Left lobe of liver (tissue), 2 donors: Measurements from ENCODE around the gene TTC8. TPM values are rescaled to one million over a fixed set of nuclear protein-coding genes. Genes with fewer than 3 reads are reported as not detected.
"Not testable (repeated sequence)": the region's sequence is repeated elsewhere in the genome, so short reads cannot be mapped to it uniquely, and the experiment has no call there.

Experiments used
- ATAC-seq: fragments of 200-7000 bp; cut with Tn5 transposase; one replicate; pipeline ENCODE4 v1.9.1; 2020; ENCODE audit warnings: mild to moderate bottlenecking, moderate library complexity
- DNase-seq: peaks from one replicate; pipeline ENCODE4 v3.0.0-alpha.2; 2020; ENCODE audit warnings: low spot score
- total RNA-seq: library from RNA; stranded (reverse); gene quantifications from one replicate; pipeline ENCODE4 v1.2.1, GENCODE V29; 2021
- donor health status: DM: no; HTN: no; CAD: no; lungs with moderate emphysema.
- donor health status: DM: no; HTN: yes; CAD: no.

Gene TTC8
- 9.0 TPM for total RNA-seq

GRCh38 chr14:88824314-88825077 lies at the start of gene TTC8:
TTC8 (plus strand) TSS chr14:88824651; CDS start chr14:88824708, 57 bp downstream.
- DNase-seq (peak; percentile 89), ATAC-seq (peak; percentile 97)

- no peak for ATAC-seq
- no peak for DNase-seq
These were observed 48.9 kb upstream of the TTC8 start for GRCh38 chr14:88775532-88775931.

GRCh38 chr14:88785911-88786310 lies 38.5 kb upstream of the TTC8 start:
- DNase-seq, result no peak
- ATAC-seq, result no peak

GRCh38 chr14:88786715-88787114 lies 37.7 kb upstream of the TTC8 start:
- ATAC-seq, result no peak
- DNase-seq, result no peak

- DNase-seq, ATAC-seq: not testable (repeated sequence)
These were observed 34.9 kb upstream of the TTC8 start for GRCh38 chr14:88789573-88789972.

GRCh38 chr14:88790501-88791251 lies 33.8 kb upstream of the TTC8 start:
- ATAC-seq, result no peak
- DNase-seq, result no peak

GRCh38 chr14:88791252-88791621 lies 33.2 kb upstream of the TTC8 start:
- no peak for ATAC-seq
- DNase-seq, result no peak

GRCh38 chr14:88791629-88792472 lies 32.6 kb upstream of the TTC8 start:
- ATAC-seq, result peak; percentile 5
- peak; percentile 50 for DNase-seq

- ATAC-seq (peak; percentile 97), DNase-seq (peak; percentile 88)
These were observed 31.8 kb upstream of the TTC8 start, which contains the start of gene EML5 for GRCh38 chr14:88792473-88793258. EML5 (minus strand) TSS chr14:88792953; CDS start chr14:88792503, 450 bp downstream.

- DNase-seq (no peak), ATAC-seq (no peak)
These were observed 31.2 kb upstream of the TTC8 start for GRCh38 chr14:88793259-88793625.

- DNase-seq (no peak), ATAC-seq (peak; percentile 13)
These were observed 26.3 kb upstream of the TTC8 start for GRCh38 chr14:88798156-88798555.

- DNase-seq (no peak), ATAC-seq (no peak)
These were observed 24.9 kb upstream of the TTC8 start for GRCh38 chr14:88799522-88799921.

GRCh38 chr14:88802596-88802995 lies 21.9 kb upstream of the TTC8 start:
- ATAC-seq, result no peak

GRCh38 chr14:88804035-88804434 lies 20.4 kb upstream of the TTC8 start:
- DNase-seq (no peak), ATAC-seq (no peak)

More at GRCh38 chr14:88802596-88802995, 21.9 kb upstream of the TTC8 start:
- DNase-seq, result no peak

GRCh38 chr14:88804477-88804876 lies 20.0 kb upstream of the TTC8 start:
- ATAC-seq (no peak), DNase-seq (no peak)

GRCh38 chr14:88808359-88808758 lies 16.1 kb upstream of the TTC8 start:
- no peak for DNase-seq
- ATAC-seq, result no peak

GRCh38 chr14:88815980-88816379 lies 8.5 kb upstream of the TTC8 start:
- no peak for ATAC-seq
- DNase-seq, result no peak

GRCh38 chr14:88818018-88818417 lies 6.4 kb upstream of the TTC8 start:
- DNase-seq, result no peak
- ATAC-seq, result no peak

- DNase-seq, ATAC-seq: not testable (repeated sequence)
These were observed 4.8 kb upstream of the TTC8 start for GRCh38 chr14:88819674-88820073.

- DNase-seq (no peak), ATAC-seq (no peak)
These were observed 3.1 kb upstream of the TTC8 start for GRCh38 chr14:88821378-88821777.
